NB4 (cell line): ENCODE results near the gene CCDC88C.

ENCODE experiments used
- CTCF ChIP-seq: IDR thresholded peaks from one replicate; pipeline ENCODE4 v1.5.1; 2012; ENCODE audit warnings: low read depth, low read length
- POLR2A ChIP-seq: IDR thresholded peaks from 2 replicates; pipeline ENCODE4 v1.6.1; 2011; ENCODE audit warnings: mild to moderate bottlenecking; ENCODE audit not compliant: insufficient read length; ENCODE audit errors: extremely low read depth

GRCh38 chr14:91231446-91231845 is 186.2 kb downstream of the CCDC88C start:
- TF ChIP-seq CTCF (no peak), POLR2A (no peak)
